ENCODE measurements around the gene ARL6IP6. TPM values are rescaled to one million over a fixed set of nuclear protein-coding genes. Genes with fewer than 3 reads are reported as not detected.

ARL6IP6 gene
- total and polyA plus RNA-seq, 3 experiments from 2014 or later, result 28.2 to 31.7 (median 29.1) TPM

Other genes starting within 250 kb of the ARL6IP6 start
- 100 to 1,000 TPM; 138 to 146 TPM for gene PRPF40A, start 1.2 kb upstream of the ARL6IP6 start, total RNA-seq
- 136 TPM for gene PRPF40A, start 1.2 kb upstream of the ARL6IP6 start, polyA plus RNA-seq